Islet precursor cell (in vitro differentiated cells): ENCODE results near the gene ADAMTS12.
"Not testable (repeated sequence)": the region's sequence is repeated elsewhere in the genome, so short reads cannot be mapped to it uniquely, and the experiment has no call there.

Source experiments
- DNase-seq: peaks from one replicate; pipeline ENCODE4 v3.0.0-alpha.2; 2018

ADAMTS12 gene

DNA sequence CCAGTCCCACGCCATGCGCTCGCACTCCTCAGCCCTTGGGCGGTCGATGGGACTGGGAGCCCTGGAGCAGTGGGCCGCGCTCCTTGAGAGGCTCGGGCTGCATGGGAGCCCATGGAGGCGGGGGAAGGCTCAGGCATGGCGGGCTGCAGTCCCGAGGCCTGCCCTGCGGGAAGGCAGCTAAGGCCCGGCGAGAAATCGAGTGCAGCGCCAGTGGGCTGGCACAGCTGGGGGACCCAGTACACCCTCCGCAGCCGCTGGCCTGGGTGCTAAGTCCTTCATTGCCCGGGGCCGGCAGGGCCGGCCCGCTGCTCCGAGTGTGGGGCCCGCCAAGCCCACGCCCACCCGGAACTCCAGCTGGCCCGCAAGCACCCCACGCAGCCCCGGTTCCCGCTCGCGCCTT, 376.4 kb downstream of the ADAMTS12 start:
- not testable (repeated sequence) for DNase-seq

GRCh38 chr5:33513462-33514185, 378.2 kb downstream of the ADAMTS12 start:
- DNase-seq = no peak

DNA sequence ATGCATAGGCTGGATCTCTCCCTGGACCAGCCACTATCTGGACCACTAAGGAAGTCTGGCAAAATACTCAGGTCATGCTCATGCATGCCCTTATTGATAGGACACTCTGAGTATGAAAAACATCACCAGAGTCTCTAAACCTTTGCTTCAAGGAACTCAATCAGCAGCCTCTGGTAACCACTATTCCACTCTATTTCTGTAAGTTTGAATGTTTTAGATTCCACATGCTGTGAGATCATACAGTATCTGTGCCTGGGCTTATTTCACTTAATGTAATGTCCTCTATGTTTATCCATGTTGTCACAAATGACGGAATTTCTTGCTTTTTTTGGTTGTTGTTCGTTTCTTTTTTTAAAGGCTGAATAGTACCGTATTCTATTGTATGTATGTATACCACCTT, 382.8 kb downstream of the ADAMTS12 start:
- no peak for DNase-seq

- DNase-seq = no peak
Observed at GRCh38 chr5:33507426-33507825, 384.4 kb downstream of the ADAMTS12 start.

GRCh38 chr5:33504570-33504969, 387.2 kb downstream of the ADAMTS12 start:
- no peak for DNase-seq

- no peak for DNase-seq
Observed at GRCh38 chr5:33501899-33502298, 389.9 kb downstream of the ADAMTS12 start.

- no peak for DNase-seq
Observed at GRCh38 chr5:33501260-33501659, 390.5 kb downstream of the ADAMTS12 start.

GRCh38 chr5:33494466-33494865, 397.3 kb downstream of the ADAMTS12 start:
- no peak for DNase-seq

DNA sequence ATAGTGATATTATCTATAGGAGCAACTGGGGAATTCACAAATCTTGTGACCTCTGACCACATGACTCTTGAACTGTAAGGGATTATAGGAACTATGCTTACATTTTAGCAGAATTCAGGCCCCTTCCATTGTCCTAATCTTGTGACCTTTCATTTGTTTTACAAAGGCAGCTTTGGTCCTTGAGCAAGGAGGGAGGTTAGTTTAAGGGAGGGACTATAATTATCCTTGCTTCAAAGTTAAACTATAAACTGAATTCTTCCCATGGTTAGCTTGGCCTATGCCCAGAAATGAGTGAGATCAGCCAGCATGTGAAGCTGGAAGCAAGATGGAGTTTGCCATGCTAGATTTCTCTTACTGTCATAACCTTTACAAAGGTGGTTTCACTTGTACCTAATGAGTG, 399.8 kb downstream of the ADAMTS12 start:
- no peak for DNase-seq

DNA sequence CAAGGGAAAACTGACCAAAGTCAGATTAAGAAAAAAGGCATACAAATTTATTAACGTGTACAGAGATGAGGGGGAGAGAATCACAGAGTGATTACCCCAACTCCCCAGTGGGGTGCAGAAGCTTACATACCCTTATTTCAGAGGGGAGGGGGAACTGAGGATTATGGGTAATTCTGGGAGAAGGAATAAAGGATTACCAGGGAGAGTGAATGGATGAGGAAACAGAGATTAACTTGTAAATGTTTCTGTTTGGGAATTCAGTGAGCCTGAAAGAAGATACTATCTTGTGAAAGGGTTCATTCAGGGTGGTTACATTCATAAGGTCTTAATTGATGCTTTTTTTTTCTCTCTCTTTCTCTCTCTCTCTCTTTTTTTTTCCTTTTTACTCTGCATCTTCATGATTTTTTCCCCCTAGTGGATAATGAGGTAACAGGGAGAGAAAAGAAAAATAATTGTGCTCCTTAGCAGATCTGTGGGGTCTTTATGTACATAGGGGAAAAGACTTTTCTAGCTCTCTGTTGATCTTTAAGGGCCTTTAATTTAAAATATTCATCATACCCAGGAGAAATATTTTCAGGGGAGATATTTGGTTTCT, 401.6 kb downstream of the ADAMTS12 start:
- DNase-seq = no peak

DNA sequence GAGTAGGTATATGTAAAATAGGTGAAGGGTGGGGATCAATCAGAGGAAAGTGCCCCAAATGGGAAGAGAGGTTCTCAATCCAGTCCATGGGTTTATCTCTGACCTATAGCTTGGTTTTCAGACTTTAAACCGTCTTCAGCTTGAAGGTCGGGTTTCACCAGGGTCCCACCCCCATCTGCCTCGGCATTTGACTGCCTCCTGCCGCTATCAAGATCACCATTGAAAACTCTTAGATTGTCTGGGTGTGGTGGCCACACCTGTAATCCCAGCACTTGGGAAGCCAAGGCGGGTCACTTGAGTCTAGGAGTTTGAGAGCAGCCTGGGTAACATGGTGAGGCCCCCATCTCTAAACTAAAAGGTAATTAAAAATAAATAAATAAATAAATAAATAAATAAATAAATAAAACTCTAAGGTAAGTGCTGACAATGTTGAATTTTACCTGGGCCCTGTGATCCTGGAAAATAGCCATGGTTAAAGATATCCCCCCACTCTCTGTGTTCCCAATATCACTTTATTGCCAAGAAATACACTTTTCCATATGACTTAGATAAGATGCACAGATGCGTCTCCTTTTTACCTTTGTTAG, 402.2 kb downstream of the ADAMTS12 start:
- no peak for DNase-seq

GRCh38 chr5:33488558-33489355, 403.0 kb downstream of the ADAMTS12 start:
- peak; percentile 58 for DNase-seq

DNA sequence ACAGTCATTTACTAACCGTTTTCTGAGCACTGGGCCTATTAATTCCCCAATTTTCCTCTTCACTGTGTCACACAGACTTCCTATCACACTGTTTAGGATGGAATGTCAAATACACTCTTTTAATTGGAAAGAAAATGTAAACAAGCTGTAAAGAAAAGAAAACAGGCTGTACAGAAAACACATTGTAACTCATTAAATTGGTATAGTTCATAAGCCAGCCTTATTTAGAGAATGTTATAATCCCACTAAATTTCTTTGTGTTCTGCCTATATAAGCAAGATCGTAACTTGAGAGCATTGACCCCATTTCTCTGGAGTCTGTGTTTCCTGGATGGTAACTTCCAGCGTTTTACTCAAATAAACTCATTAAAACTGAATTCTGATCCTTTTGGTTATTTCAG, 404.6 kb downstream of the ADAMTS12 start:
- DNase-seq = no peak

- no peak for DNase-seq
Observed at GRCh38 chr5:33482335-33482734, 409.5 kb downstream of the ADAMTS12 start.

DNA sequence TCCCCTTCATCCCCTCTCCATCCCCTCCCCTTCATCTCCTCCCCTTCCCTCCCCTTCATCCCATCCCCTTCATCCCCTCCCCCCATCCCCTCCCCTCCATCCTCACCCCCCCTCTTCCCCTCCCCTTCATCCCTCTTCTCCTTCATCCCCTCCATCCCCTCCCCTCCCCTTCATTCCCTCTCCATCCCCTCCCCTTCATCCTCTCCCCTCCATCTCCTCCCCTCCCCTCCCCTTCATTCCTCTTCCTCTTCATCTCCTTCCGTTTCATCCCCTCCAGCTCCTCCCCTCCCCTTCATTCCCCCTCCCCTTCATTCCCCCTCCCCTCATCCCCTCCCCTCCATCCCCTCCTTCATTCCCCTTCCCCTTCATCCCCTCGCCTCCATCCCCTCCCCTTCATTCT, 410.9 kb downstream of the ADAMTS12 start:
- DNase-seq = no peak

DNA sequence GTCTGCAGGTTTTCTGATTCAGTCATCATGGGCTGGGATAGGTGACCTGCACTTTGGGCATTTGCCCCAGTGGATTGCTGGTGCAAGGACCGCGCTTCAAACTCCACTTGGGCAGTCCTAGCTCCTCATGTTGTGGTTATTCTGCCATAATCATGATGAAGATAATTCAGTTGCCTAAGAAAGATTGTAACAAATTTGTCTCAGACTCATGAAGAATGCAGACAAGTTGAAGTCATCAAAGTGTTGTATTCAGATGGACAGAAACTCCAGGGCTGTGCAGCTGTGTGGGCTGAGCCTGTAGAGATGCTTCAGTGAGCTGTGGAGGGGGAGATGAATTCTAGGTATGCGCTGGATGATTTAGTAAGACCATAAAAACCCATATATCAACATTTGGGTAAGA, 412.5 kb downstream of the ADAMTS12 start:
- DNase-seq = no peak

DNA sequence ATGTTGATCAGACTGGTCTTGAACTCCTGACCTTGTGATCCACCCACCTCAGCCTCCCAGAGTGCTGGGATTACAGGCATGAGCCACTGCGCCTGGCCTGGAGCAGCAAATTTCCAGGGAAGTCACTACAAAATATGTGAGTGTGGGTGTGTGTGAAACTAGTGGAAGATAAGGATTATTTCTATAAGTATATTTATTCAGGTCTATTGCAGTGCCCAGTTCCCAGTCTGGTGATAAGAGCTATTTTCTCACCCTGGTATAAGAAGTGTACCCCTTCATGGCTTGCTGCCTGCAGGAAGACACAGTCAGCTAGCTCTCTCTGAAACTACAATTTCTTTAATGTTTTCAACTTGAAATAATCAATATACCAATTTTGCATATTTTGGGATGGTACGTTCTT, 414.0 kb downstream of the ADAMTS12 start:
- no peak for DNase-seq

DNA sequence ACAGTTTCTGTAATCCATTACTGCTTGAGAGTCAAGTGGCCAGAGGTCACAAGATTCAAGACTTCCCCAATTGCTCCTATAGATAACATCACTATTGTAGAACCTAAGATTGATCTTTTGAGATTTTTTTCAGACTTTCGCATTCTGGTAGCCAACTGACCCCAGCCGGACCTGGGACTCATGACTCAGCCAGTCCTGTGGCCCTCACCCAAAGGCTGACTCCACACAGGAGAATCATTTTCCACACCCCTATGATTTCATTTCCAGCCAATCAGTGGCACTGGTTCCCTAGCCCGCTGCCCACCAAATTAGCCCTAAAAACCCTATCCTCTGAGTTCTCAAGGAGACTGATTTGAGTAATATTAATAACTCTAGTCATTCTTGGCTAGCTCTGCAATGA, 414.8 kb downstream of the ADAMTS12 start:
- no peak for DNase-seq

GRCh38 chr5:33475706-33476105, 416.1 kb downstream of the ADAMTS12 start:
- DNase-seq = no peak

DNA sequence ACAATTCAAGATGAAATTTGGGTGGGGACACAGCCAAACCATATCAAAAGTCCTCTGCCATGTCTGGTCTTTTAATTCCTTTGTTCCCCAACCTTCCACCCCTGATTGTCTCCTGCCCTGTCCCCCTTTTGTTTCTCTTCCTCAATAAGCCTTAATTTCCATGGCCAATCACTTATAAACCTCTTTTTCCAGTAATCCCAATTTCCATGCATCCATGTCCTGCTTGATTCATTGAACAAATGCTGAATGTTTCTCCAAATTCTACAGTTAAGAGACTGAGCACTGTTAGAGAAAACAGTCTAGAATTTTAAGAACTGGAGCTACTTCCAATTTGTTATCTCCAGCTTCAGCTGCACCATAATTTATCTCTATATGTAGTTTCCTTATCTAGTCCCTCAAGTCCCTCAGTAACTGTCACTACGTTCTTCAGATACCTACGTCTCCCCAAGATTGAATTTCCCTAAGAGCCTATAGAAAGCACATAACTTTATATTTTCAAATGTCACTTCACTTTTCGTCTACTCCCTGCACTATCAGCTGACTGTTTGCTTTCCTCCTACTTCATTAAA, 416.8 kb downstream of the ADAMTS12 start:
- no peak for DNase-seq

GRCh38 chr5:33474004-33474403, 417.8 kb downstream of the ADAMTS12 start:
- no peak for DNase-seq
